Vagina (tissue), 2 donors: ENCODE data around the gene HNRNPH1.

Experiments used
- CTCF ChIP-seq, 3 experiments: fragments of 450-650 bp in 2 of 3; fragments of 200-600 bp in 1 of 3; sonication (generic) in 1 of 3; IDR thresholded peaks; one replicate each; pipeline ENCODE4 v1.5.1; 2017 to 2019; ENCODE audit warnings: antibody characterized with exemption in 3 of 3, mild to moderate bottlenecking in 2 of 3, moderate library complexity in 2 of 3
- POLR2A ChIP-seq, 2 donors: fragments of 450-650 bp; IDR thresholded peaks; one replicate each; pipeline ENCODE4 v1.6.1; 2017; ENCODE audit warnings: antibody characterized with exemption in 2 of 2, mild to moderate bottlenecking in 2 of 2, moderate library complexity in 2 of 2

- no peak for TF ChIP-seq CTCF (IDR thresholded peaks at IDR 0.05)
- no peak for TF ChIP-seq POLR2A (IDR thresholded peaks at IDR 0.05)
Observed at GRCh38 chr5:179585941-179586401, 37.5 kb downstream of the HNRNPH1 start.
